Skeletal muscle satellite cell (primary cell): ENCODE results near the gene DPP7.
A peak's percentile ranks its signal among the peaks of the same experiment; 100 is the strongest.

Source experiments
- H3K27me3 ChIP-seq: 2 replicates; pipeline ENCODE4 v1.7.0; 2013; ENCODE audit warnings: low read length; ENCODE audit not compliant: control insufficient read depth, insufficient read depth
- H3K36me3 ChIP-seq: 2 replicates; pipeline ENCODE4 v1.7.0; 2013; ENCODE audit warnings: mild to moderate bottlenecking, control low read depth, low read length; ENCODE audit not compliant: insufficient read depth
- H3K4me1 ChIP-seq: 2 replicates; pipeline ENCODE4 v1.7.0; 2013; ENCODE audit warnings: low read length; ENCODE audit not compliant: control insufficient read depth, insufficient read depth
- H3K4me2 ChIP-seq: 2 replicates; pipeline ENCODE4 v1.7.0; 2013; ENCODE audit warnings: mild to moderate bottlenecking, low read length
- H3K4me3 ChIP-seq: 2 replicates; pipeline ENCODE4 v1.7.0; 2013; ENCODE audit warnings: low read length
- H3K9ac ChIP-seq: 2 replicates; pipeline ENCODE4 v1.7.0; 2013; ENCODE audit warnings: mild to moderate bottlenecking, low read depth, low read length, moderate library complexity
- H3K9me3 ChIP-seq: replicated peaks from 2 replicates; pipeline ENCODE4 v1.7.0; 2013; ENCODE audit warnings: mild to moderate bottlenecking, control low read depth, low read length

The DPP7 gene

DNA sequence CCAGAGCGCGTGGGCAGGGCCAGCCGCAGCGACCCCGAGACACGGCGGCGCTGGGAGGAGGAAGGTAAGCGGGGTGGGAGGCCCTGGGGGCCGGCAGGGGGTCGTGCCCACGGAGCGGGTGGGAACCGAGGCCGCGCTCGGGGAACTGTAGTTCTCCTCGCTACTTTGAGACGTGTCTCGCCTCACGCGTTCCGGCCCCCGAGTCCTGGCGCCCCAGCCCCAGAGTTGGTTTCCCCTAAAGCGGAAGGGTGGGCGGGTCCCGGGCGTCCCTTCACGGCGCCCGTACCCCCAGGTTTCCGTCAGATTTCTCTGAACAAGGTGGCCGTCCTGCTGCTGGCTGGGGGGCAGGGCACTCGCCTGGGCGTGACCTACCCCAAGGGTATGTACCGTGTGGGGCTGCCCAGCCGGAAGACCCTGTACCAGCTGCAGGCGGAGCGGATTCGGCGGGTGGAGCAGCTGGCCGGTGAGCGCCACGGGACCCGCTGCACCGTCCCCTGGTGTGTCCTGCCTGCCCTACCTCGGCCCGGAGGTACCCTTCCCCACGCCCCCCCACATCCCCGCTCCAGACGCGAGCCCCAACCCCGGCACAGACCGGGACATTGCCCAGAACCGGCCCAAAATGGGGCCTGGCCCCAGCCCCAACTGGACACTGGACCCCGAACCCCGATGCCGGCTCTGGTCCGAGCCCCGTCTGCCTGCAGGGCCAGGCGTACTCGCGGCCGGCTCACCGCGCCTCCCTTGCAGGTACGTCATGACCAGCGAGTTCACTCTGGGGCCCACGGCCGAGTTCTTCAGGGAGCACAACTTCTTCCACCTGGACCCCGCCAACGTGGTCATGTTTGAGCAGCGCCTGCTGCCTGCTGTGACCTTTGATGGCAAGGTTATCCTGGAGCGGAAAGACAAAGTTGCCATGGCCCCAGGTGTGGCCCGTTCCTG lies 36.5 kb downstream of the DPP7 start:
- H3K9ac ChIP-seq = peak overlapping the region; percentile 84
- H3K4me3 ChIP-seq = peak overlapping the region; percentile 91
- no peaks in the 10 kb centered on the region for H3K9me3 ChIP-seq
- no peaks in the 10 kb centered on the region for H3K27me3 ChIP-seq
- H3K4me1 ChIP-seq = peaks cover 20% of the 10 kb centered on the region
- H3K36me3 ChIP-seq = peaks cover 37% of the 10 kb centered on the region
- H3K4me2 ChIP-seq = peak overlapping the region; percentile 91

DNA sequence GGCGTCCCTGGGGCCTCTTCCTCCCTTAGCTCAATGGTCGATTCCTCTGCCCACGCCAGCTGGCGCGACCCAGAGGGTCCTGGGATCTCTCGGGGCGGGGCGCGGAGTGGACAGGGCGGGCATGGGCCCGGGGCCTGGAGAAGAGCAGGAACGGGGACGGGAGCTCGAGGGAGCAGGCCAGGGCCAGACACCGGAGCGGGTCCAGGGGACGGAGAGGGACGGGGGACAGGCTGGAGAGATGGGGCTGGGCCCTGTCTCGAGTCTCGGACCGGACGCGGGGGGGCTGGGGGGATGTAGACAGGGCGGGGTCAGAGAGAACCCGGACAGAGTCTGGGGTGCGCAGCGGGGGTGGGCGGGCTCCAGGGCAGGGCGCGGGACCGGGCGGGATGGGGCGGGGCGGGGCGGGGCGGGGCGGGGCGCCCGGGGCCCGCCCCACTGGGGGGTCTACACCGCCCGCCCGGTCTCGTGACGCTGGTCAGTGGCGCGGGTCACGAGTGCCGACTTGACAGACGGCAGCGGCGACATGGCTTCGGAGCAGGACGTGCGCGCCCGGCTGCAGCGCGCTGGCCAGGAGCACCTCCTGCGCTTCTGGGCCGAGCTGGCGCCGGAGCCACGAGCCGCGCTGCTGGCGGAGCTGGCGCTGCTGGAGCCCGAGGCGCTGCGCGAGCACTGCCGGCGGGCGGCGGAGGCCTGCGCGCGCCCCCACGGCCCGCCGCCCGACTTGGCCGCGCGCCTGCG lies 37.4 kb downstream of the DPP7 start, which contains the start of gene UAP1L1:
UAP1L1 (plus strand) TSS at position 508 of the 738 bp plus-strand sequence; CDS start at position 524, 16 bp downstream.
- Histone ChIP-seq H3K9ac (peak within 1 kb of the TSS; percentile 84), H3K4me1 (peaks cover 12% of the 10 kb centered on the region), H3K4me2 (peak within 1 kb of the TSS; percentile 91), H3K4me3 (peak within 1 kb of the TSS; percentile 91), H3K9me3 (no peaks in the 10 kb centered on the region), H3K36me3 (peaks cover 31% of the 10 kb centered on the region), H3K27me3 (no peaks in the 10 kb centered on the region)

- H3K4me1 ChIP-seq = peaks cover 11% of the 10 kb centered on the region
- no peaks in the 10 kb centered on the region for H3K9me3 ChIP-seq
- H3K27me3 ChIP-seq = no peaks in the 10 kb centered on the region
- peak overlapping the region; percentile 77 for H3K4me2 ChIP-seq
- peak overlapping the region; percentile 71 for H3K9ac ChIP-seq
- H3K4me3 ChIP-seq = peak overlapping the region; percentile 63
- H3K36me3 ChIP-seq = peaks cover 25% of the 10 kb centered on the region
Measured at GRCh38 chr9:137076636-137077009, 37.9 kb downstream of the DPP7 start.

DNA sequence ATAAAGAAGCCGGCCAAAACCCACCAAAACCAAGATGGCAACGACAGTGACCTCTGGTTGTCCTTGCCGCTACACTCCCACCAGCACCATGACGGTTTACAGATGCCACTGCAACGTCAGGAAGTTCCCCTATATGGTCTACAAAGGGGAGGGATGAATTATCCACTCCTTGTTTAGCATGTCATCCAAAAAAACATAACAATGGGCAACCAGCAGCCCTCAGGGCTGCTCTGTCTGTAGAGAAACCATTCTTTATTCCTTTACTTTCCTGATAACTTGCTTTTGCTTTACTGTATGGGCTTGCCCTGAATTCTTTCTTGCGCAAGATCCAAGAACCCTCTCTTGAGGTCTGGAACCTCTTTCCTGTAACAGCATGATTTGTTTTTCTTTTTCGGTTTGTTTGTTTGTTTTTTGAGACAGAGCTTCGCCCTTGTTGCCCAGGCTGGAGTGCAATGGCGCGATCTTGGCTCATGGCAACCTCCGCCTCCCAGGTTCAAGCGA lies 39.2 kb downstream of the DPP7 start:
- Histone ChIP-seq H3K4me1 (peaks cover 19% of the 10 kb centered on the region), H3K9ac (no peak overlapping the region), H3K4me2 (no peak overlapping the region), H3K4me3 (no peak overlapping the region), H3K9me3 (no peaks in the 10 kb centered on the region), H3K36me3 (peaks cover 17% of the 10 kb centered on the region), H3K27me3 (no peaks in the 10 kb centered on the region)

GRCh38 chr9:137074657-137075274 lies 39.8 kb downstream of the DPP7 start:
- H3K4me1 ChIP-seq = peaks cover 19% of the 10 kb centered on the region
- H3K4me2 ChIP-seq = no peak overlapping the region
- no peaks in the 10 kb centered on the region for H3K9me3 ChIP-seq
- H3K9ac ChIP-seq = no peak overlapping the region
- peaks cover 11% of the 10 kb centered on the region for H3K36me3 ChIP-seq
- no peak overlapping the region for H3K4me3 ChIP-seq
- H3K27me3 ChIP-seq = no peaks in the 10 kb centered on the region

- H3K36me3 ChIP-seq = peaks cover 4% of the 10 kb centered on the region
- no peak overlapping the region for H3K9ac ChIP-seq
- no peaks in the 10 kb centered on the region for H3K27me3 ChIP-seq
- H3K9me3 ChIP-seq = no peaks in the 10 kb centered on the region
- no peak overlapping the region for H3K4me2 ChIP-seq
- H3K4me1 ChIP-seq = peaks cover 26% of the 10 kb centered on the region
- no peak overlapping the region for H3K4me3 ChIP-seq
Measured at GRCh38 chr9:137073992-137074399, 40.5 kb downstream of the DPP7 start.

DNA sequence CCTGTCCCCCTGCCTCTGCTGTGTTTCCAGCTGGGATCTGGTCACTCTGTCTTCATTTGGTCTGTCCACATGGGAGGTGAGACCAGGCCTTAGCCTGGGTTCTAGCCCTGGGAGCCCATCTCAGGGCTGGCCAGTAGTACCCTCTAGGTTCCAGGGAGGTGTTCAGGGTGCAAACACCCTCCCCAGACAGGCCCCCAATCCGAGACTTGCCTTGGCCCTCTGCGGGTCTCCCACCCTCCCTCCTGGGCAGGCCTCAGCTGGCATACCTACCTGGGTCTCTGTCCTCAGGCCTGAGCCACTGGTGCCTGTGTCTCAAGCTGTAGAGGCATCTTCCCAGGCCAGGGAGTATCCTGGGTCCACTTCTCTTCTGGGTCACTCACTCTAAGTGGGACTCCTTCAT lies 43.3 kb downstream of the DPP7 start:
- H3K9ac ChIP-seq = peak overlapping the region; percentile 71
- H3K27me3 ChIP-seq = no peaks in the 10 kb centered on the region
- no peaks in the 10 kb centered on the region for H3K9me3 ChIP-seq
- H3K4me1 ChIP-seq = peaks cover 15% of the 10 kb centered on the region
- H3K36me3 ChIP-seq = no peaks in the 10 kb centered on the region
- H3K4me3 ChIP-seq = peak overlapping the region; percentile 76
- peak overlapping the region; percentile 91 for H3K4me2 ChIP-seq

DNA sequence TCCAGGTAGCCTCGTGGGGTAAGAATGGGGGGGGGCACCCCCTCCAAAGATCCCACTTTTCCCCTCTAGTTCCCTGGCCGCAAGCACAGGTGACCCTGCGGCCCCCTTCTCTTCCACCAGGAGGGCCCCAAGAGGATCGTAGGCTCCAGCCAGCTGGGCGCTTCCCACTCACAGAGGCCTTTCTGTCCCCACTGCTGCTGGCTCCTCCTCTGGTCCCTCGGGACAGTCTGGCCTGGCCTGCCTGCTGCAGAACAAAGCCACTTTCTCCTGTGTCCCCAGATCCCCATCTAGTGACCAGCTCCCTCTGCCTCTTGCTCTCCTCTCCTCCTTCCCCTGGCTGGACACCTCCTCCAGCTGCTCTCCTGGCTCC lies 43.6 kb downstream of the DPP7 start:
- H3K9ac ChIP-seq = peak overlapping the region; percentile 71
- no peaks in the 10 kb centered on the region for H3K27me3 ChIP-seq
- H3K4me2 ChIP-seq = peak overlapping the region; percentile 91
- H3K4me1 ChIP-seq = peaks cover 15% of the 10 kb centered on the region
- peak overlapping the region; percentile 76 for H3K4me3 ChIP-seq
- H3K36me3 ChIP-seq = no peaks in the 10 kb centered on the region
- H3K9me3 ChIP-seq = no peaks in the 10 kb centered on the region

DNA sequence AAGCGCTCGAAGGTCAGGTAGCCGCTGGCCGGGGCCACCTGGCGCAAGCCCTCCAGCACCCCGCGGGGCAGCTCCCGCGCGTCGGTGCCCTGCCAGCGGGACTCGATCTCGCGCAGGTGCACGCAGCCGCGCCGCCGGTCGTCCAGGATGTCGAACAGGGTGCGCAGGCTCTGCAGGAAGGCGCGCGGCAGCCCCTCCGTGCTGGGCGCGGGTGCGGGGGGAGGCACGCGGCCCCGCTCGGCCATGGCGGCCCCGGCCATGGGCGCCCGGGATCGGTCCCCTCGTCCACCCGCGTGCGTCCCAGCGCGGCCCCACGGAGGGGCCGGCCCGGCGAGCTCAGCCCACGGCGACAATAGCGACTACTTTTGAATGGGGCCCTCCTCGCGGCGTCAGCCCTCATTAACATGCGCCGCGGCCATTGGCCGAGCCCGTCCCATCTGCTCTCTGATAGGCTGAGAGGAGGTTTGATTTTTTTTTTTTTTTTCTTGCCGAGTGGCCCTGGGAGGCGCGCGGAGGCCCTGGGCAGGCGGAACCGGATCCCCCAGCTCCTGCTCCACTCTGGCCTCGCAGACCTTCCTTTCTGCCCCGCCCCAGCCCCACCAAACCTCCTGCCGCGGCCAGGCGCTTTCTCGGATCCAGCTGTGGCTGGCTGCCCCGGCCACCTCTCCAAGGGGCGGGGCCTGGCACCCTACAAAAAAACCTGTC lies 44.2 kb downstream of the DPP7 start, which contains the start of gene SAPCD2:
SAPCD2 (minus strand) TSS at position 357 of the 705 bp plus-strand sequence; CDS start at position 260, 97 bp downstream.
- peak within 1 kb of the TSS; percentile 71 for H3K9ac ChIP-seq
- H3K36me3 ChIP-seq = no peaks in the 10 kb centered on the region
- H3K27me3 ChIP-seq = no peaks in the 10 kb centered on the region
- H3K4me2 ChIP-seq = peak within 1 kb of the TSS; percentile 91
- peak within 1 kb of the TSS; percentile 76 for H3K4me3 ChIP-seq
- H3K4me1 ChIP-seq = peaks cover 15% of the 10 kb centered on the region
- no peaks in the 10 kb centered on the region for H3K9me3 ChIP-seq

GRCh38 chr9:137069508-137070091 lies 44.9 kb downstream of the DPP7 start:
- H3K9me3 ChIP-seq = no peaks in the 10 kb centered on the region
- H3K36me3 ChIP-seq = no peaks in the 10 kb centered on the region
- peaks cover 15% of the 10 kb centered on the region for H3K4me1 ChIP-seq
- H3K4me3 ChIP-seq = peak overlapping the region; percentile 76
- H3K4me2 ChIP-seq = peak overlapping the region; percentile 91
- H3K9ac ChIP-seq = peak overlapping the region; percentile 21
- H3K27me3 ChIP-seq = no peaks in the 10 kb centered on the region
